ENCODE measurements around the gene AQP10. TPM values are rescaled to one million over a fixed set of nuclear protein-coding genes. Genes with fewer than 3 reads are reported as not detected.
A peak's percentile ranks its signal among the peaks of the same experiment; 100 is the strongest.
"Not testable (repeated sequence)": the region's sequence is repeated elsewhere in the genome, so short reads cannot be mapped to it uniquely, and the experiment has no call there.

The AQP10 gene
- total RNA-seq, 4 donors from 2014 or later, result not detected

- Histone ChIP-seq H3K27ac (replicated peaks in 1 of 4) (peak overlapping the region; percentile 81 to 100 (median 90)), H3K36me3 (peaks cover 58 to 88% (median 74%) of the 10 kb centered on the region in 4 donors), H3K4me3 (peak overlapping the region in 1 of 4 donors; percentile 4), H3K27me3 (no peaks in the 10 kb centered on the region), H3K9me3 (no peaks in the 10 kb centered on the region), H3K4me1 (peaks cover 8 to 47% (median 46%) of the 10 kb centered on the region in 4 donors)
- no peak for DNase-seq (ENCODE audit: extremely low spot score)
- WGBS, result 70% methylated on average over 13 of the region's 13 CpGs
- TF ChIP-seq EP300 (IDR thresholded peaks at IDR 0.05) (no peak), POLR2A (IDR thresholded peaks at IDR 0.05; ENCODE audit: low read depth) (no peak), POLR2AphosphoS5 (IDR thresholded peaks at IDR 0.05) (no peak)
- TF ChIP-seq, protein P1, sequence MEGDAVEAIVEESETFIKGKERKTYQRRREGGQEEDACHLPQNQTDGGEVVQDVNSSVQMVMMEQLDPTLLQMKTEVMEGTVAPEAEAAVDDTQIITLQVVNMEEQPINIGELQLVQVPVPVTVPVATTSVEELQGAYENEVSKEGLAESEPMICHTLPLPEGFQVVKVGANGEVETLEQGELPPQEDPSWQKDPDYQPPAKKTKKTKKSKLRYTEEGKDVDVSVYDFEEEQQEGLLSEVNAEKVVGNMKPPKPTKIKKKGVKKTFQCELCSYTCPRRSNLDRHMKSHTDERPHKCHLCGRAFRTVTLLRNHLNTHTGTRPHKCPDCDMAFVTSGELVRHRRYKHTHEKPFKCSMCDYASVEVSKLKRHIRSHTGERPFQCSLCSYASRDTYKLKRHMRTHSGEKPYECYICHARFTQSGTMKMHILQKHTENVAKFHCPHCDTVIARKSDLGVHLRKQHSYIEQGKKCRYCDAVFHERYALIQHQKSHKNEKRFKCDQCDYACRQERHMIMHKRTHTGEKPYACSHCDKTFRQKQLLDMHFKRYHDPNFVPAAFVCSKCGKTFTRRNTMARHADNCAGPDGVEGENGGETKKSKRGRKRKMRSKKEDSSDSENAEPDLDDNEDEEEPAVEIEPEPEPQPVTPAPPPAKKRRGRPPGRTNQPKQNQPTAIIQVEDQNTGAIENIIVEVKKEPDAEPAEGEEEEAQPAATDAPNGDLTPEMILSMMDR (IDR thresholded peaks at IDR 0.05), result no peak
- intact Hi-C loops (cut with DNase I), result loop anchor here (5.0 to 10.0 kb wide), 2 partner anchors 133 to 140 kb away; partner anchors contain the start of gene TPM3
Observed at GRCh38 chr1:154334079-154335024, 13.5 kb downstream of the AQP10 start.

DNA sequence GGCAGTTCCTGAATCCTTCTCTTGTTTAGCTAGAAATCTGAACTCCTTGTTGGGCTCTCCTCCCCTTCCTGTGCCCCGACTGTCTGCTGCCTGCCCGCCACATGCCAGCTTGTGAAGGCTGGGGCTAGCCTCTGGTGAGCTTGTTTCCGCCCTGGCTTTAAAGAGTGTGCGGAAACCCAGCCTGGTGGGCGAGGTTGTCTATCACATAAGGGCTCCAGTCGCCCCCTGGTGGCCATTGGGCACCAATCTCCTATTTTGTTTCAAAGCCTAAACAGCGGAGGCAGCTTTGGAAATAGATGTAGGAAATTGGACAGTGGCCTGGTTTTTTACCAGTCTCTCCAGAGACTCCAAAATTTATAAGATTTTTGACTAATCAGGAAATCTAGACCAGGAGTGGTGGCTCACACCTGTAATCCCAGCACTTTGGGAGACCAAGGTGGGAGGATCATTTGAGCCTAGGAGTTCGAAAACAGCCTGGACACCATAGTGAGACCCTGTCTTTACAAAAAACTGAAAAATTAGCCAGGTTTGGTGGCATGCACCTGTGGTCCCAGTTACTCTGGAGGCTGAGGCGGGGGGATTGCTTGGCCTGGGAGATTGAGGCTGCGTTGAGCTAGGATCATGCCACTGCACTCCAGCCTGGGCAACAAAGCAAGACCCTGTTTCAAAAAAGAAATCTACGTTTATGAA lies 14.3 kb downstream of the AQP10 start:
- 42% methylated on average over 10 of the region's 11 CpGs for WGBS
- Histone ChIP-seq H3K4me1 (peaks cover 8 to 39% (median 38%) of the 10 kb centered on the region in 4 donors), H3K27me3 (no peaks in the 10 kb centered on the region), H3K9me3 (no peaks in the 10 kb centered on the region), H3K4me3 (no peak overlapping the region), H3K36me3 (peaks cover 66 to 94% (median 82%) of the 10 kb centered on the region in 4 donors), H3K27ac (replicated peaks in 1 of 4) (peak overlapping the region; percentile 81 to 100 (median 90))
- TF ChIP-seq POLR2A (IDR thresholded peaks at IDR 0.05; ENCODE audit: low read depth) (no peak), POLR2AphosphoS5 (IDR thresholded peaks at IDR 0.05) (peak; percentile 55 to 71)
- TF ChIP-seq, protein P1 (IDR thresholded peaks at IDR 0.05), result peak; percentile 88 to 93 (median 91)
- intact Hi-C loops (cut with DNase I), result loop anchor here (10.0 kb wide), 1 partner anchor 140 kb away; the partner anchor contains the start of gene TPM3
- peak; percentile 96 for DNase-seq (ENCODE audit: extremely low spot score)

DNA sequence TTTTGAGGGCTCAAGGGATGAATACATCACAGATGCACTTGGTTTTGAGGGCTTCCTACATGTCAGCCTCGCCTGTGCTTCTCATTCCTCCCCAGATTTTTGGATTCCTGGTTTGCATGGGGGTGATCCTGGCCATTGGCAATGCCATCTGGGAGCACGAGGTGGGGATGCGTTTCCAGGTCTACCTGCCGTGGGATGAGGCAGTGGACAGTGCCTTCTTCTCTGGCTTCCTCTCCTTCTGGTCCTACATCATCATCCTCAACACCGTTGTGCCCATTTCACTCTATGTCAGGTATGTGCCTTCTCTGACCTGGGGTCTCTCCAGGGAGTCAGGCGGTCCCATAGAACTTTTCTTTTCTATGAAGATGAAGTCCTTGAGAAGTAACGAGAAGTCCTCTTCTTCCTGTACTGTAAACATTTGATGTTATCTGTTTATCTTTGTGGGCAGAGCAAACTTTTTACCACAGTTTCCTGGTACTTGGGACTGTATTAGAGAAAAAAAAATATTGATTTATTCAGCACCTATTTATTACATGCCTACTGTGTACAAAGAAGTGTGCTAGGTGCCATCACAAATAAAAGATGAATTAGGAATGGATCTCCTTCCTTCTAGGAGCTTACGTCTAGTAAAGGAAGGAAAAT lies 16.5 kb downstream of the AQP10 start:
- intact Hi-C loops (cut with DNase I), result loop anchor here (10.0 kb wide), 1 partner anchor 143 kb away; the partner anchor contains the start of gene TPM3
- WGBS, result 87% methylated on average over 8 of the region's 8 CpGs
- TF ChIP-seq, protein P1 (IDR thresholded peaks at IDR 0.05), result no peak
- TF ChIP-seq EP300 (IDR thresholded peaks at IDR 0.05) (no peak), POLR2A (IDR thresholded peaks at IDR 0.05; ENCODE audit: low read depth) (no peak), POLR2AphosphoS5 (IDR thresholded peaks at IDR 0.05) (no peak)
- no peaks in the 10 kb centered on the region for H3K9me3 ChIP-seq
- H3K27me3 ChIP-seq, result no peaks in the 10 kb centered on the region
- no peak overlapping the region for H3K4me3 ChIP-seq
- peaks cover 8 to 33% (median 31%) of the 10 kb centered on the region in 4 donors for H3K4me1 ChIP-seq
- peak overlapping the region in 1 of 4 donors; percentile 4 for H3K27ac ChIP-seq (replicated peaks in 1 of 4)
- H3K36me3 ChIP-seq, result peaks cover 69 to 94% (median 82%) of the 10 kb centered on the region in 4 donors
- DNase-seq (ENCODE audit: extremely low spot score), result no peak

DNA sequence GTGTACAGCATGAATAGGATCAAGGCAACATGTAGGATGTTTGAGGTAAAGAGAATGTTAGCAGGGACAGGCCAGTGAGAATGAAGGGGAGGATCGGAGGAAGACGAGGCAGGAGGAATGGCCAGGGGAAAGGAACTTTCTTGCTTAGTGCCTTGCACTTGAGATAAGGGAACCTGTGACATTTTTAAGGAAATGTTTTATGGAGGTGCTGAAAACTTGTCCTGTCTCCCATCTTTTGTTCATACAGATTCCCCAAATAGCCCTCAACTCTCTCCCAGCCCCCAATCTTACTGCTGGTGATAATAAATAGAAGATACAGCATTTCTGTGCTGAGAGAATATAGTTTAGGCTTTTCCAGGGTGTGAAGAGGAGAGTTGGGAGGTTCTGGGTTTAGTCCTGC lies 18.0 kb downstream of the AQP10 start:
- DNase-seq (ENCODE audit: extremely low spot score), result no peak
- intact Hi-C loops (cut with DNase I), result loop anchor here (10.0 kb wide), 1 partner anchor 144 kb away; the partner anchor contains the start of gene TPM3
- Histone ChIP-seq H3K27ac (replicated peaks in 1 of 4) (no peak overlapping the region), H3K4me1 (peaks cover 8 to 25% (median 23%) of the 10 kb centered on the region in 4 donors), H3K36me3 (peaks cover 79 to 94% (median 84%) of the 10 kb centered on the region in 4 donors), H3K9me3 (no peaks in the 10 kb centered on the region), H3K4me3 (no peak overlapping the region), H3K27me3 (no peaks in the 10 kb centered on the region)
- 87% methylated on average over 2 of the region's 2 CpGs for WGBS
- TF ChIP-seq POLR2A (IDR thresholded peaks at IDR 0.05; ENCODE audit: low read depth), result no peak
- TF ChIP-seq, protein P1 (IDR thresholded peaks at IDR 0.05), result no peak
- TF ChIP-seq EP300 (IDR thresholded peaks at IDR 0.05), result no peak
- no peak for TF ChIP-seq POLR2AphosphoS5 (IDR thresholded peaks at IDR 0.05)

DNA sequence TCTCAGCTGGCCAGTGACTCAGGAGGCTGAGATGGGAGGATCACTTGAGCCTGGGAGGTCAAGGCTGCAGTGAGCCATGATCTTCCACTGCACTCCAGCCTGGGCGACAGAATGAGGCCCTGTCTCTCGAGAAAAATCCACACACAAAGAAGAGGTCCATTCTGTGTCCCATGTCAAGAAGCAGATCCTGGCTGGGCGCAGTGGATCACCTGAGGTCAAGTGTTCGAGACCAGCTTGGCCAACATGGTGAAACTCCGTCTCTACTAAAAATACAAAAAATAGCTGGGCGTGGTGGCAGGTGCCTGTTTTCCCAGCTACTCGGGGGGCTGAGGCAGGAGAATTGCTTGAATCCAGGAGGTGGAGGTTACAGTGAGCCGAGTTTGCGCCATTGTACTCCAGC lies 20.5 kb downstream of the AQP10 start:
- peaks cover 94 to 100% (median 98%) of the 10 kb centered on the region in 4 donors for H3K36me3 ChIP-seq
- H3K9me3 ChIP-seq; DNase-seq (ENCODE audit: extremely low spot score); H3K4me3 ChIP-seq; intact Hi-C loops (cut with DNase I); H3K27me3 ChIP-seq; H3K27ac ChIP-seq (replicated peaks in 1 of 4); H3K4me1 ChIP-seq: not testable (repeated sequence)
- 90% methylated on average over 9 of the region's 9 CpGs for WGBS

Data from esophagus muscularis mucosa (tissue), 4 donors.